GM19238 (cell line): ENCODE measurements around the gene ITGB7.
A peak's percentile ranks its signal among the peaks of the same experiment; 100 is the strongest.

ENCODE experiments used
- DNase-seq: peaks from one replicate; pipeline ENCODE4 v3.0.0; 2011; ENCODE audit warnings: low spot score; ENCODE audit not compliant: insufficient read length

Gene ITGB7

DNA sequence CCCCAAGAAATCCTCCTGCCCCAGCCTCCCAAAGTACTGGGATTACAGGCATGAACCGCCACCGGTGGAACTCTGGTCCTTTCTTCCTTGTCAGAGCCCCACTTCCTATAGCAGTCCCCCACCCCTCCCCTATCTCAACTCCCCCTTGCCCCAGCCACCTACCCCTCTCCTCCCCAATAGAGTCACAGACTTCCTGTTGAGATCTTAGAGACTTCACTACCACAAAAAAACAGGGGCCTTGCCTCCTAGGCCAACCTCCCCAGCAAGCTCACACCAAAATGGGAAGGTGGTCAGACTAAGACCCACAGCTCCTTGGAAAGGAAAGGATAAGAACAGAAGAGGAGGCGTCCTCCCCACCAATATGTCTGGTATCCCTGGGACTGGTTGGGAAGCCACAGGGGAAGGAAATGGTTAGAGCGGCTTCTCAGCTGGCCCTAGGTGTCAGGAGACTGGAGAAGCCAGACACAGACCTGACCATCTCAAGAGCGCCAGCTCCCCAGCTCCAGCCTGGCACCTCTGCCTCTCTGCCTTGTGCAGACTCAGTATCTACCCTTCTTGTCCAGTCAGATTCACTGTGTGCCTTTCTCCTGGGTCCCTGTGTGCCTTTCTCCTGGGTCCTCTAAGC lies 8.5 kb downstream of the ITGB7 start:
- DNase-seq, result no peak

DNA sequence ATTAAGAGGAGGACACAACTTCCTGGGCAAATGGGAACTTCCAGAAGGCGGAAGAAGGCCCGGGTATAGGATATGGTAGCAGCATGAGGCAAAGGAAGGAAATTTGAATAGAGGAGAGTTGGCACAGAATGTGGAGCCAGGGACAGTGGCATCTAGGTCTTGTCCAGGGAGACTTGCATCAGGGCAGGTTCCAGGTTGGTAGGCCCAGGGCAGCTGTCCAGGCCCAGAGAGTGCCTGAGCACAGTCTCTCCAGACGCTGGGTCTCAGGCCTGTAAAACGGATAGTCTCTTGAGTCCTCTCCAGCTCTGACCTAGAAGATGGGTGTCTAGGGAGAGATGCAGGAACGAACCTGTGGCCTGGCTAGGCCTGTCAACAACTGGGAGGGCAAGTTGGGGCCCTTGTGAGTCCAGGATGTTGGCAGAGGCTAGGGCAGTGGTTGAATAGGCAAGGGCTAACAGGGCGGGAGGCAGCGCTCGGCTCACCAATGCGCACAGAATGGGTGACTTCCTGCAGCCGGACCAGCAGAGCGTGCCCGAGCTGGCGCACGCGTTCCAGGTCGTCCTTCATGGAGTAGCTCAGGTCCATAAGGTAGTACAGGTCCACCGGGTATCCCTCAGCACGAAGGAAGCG lies 9.9 kb downstream of the ITGB7 start:
- no peak for DNase-seq

DNA sequence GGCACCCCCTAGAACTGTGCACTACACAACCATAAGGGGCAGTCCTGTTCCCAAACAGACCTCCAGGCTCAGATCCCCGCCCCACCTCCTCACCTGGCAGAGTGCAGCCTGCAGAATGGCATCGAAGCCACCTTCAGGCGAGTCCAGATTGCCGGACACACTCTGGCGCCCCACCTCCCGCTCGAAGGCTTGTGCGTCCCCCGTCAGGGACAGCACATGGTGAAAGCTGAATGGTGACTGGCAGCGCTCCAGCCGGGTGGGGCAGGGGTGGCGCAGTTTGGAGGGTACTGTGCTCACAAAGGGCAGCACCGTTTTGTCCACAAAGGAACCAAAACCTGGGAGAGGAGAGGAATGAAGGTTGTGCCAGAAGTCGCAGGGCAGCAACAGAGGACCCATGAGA lies 10.6 kb downstream of the ITGB7 start:
- DNase-seq, result no peak

DNA sequence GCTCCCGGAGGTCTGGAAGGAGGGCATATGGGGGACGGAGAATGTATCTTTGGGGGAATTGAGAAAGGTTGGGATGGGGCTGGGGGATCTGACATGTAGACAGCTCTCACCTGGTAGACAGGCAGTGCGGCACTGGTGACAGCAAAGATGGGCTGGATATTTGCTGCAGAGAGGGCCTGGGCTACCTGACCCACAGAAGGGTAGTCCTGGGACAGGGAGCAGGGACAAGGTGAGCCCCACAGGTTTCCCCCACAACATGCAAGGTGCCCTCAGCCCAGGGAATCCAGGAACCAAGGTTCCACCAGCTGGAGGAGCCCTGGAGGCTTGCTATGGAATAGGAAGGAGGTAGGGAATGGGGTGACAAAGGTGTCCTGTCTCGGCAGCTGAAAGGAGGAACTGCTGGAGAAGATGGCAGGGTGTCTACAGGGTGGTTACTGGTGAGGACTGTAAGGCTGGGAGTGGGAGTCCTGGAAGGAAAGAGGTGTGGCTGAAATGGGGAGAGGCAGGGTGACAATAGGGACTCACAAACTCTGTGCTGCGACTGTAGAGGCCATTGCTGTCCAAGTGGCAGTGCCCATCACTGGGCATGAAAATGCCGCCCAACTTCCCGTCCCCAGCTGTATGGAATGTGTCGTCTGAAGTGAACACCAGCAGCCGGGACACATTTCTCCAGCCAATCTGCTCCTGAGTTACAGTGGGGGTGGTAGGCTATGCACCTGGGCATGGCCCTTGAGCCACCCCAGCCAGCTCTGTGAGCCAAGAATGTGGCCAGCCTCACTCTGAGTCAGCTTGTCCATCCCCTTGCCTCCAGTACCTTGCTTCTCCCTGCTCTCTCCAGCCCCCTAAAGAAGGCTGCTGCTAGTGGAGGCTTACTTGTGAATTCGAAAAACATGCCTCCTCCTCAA lies 11.3 kb downstream of the ITGB7 start:
- no peak for DNase-seq

DNA sequence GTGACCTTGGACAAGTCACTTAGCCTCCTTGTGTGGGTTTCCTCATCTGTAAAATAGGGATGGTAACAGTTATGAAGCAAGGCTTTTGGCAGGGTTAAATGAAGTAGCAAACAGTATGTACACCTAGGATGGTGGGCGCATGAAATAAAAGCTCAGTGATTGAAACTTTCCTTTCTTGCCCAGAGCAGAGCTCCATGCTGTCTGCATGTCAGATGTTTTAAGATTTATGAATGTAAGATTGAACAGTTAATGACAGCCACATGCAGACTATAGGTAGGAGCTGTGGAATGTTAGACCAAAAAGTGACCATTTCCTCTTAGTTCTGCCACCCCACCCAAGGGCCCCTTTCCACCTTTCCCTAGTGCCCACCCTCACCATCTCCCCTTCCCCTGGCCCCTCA lies 12.1 kb downstream of the ITGB7 start:
- no peak for DNase-seq

DNA sequence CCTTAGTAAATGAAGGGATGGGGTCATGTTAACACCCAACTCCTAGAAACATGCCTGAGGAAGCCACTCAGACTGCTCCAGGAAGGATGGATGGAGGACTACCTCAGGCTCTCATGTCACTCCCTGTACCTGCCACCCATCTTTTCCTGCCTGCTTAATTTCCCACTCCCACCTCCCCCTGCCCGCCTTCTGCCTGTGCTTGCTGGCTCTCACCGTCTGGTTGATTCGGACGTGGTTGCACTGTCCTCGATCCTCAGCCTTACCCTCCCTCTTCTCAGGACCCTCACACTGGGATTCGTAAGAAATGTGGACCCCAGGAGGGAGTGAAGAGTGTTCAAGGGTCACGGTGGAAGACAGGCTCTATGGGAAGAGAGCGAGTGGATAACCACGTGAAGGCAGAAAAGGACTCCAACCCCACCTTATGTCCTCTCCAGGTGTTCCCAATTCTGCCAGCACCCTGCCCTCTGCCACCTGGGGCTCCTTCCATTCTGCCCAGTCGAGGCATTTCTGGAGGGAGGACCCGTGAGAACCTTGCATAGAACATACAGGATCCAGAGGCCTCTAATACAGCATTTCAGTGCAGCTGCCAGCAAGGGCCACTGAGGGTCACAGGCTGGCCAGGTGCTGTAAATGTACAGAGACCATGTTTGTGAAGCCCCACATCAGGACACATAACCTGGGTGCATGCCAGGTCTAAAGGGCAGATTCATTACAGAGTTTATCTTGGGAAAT lies 12.9 kb downstream of the ITGB7 start:
- no peak for DNase-seq

DNA sequence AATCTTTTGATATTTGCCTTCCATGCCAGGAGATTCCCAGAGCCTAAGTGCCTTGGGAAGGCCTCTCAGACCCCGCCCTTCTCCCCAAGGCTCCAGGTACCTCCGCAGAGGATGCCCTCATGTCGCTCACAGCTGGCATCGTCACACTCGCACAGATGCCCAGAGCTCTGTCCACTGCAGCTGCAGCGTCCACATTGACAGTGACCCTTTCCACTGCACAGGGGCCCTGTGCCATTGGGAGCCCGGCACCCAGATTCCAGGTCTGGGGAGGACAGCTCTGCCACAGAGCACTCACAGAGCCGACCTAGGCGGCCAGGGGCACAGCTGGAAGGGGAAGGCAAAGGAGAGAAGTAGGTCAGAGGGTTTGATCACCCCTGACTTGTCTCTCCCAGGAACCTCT lies 14.0 kb downstream of the ITGB7 start:
- DNase-seq, result no peak

DNA sequence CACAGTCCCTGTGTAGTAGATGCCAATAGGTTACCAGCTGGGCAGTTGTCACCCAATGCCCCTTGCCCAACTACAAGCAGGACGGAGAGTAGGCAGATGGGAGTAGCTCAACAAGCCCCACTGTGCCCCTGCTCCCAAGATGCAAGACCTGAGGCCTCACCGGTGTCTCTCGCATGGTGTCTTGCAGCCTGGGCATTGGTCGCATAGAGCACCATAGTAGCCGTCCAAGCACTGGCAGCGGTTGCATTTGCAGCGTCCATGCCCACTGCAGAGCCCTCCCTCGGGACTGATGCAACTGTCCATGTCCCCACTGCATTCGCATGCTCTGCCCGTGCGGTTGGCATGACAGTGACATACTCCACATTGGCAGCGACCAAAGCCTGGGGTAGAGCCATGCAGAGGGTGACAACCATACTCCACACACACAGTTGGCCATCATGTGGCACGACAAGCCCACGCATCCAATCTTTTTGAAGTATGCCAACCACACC lies 14.5 kb downstream of the ITGB7 start:
- DNase-seq, result no peak

DNA sequence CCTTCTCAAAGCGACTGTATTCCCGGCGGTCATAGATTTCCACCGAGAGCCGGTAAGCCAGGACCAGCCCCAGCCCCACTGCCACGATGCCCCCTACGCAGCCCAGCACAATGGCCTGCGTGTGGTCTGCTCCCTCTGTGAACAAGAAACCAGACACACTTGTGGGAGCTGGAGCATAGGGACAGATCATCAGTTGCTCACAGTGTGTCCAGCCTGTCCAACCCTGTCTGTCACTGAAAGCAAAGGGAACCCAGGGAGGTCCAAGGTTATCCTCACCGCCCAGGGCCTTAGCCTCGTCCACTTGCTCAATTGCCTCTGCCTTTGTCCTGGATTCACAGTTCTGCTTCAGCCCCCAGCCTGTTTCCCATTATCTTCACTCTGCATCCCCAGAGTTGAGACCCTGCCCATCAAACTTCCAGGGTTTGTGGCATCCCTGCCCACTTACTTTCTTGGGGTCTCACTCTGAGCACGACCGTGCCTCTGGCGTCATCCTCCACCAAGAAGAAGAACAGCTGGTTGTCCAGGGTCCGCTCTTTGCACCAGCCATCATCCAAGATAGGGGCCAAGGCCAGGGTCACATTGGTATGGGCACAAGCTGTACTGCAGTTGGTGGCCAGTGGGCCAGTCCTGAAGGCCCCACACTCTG lies 15.0 kb downstream of the ITGB7 start:
- DNase-seq, result no peak

DNA sequence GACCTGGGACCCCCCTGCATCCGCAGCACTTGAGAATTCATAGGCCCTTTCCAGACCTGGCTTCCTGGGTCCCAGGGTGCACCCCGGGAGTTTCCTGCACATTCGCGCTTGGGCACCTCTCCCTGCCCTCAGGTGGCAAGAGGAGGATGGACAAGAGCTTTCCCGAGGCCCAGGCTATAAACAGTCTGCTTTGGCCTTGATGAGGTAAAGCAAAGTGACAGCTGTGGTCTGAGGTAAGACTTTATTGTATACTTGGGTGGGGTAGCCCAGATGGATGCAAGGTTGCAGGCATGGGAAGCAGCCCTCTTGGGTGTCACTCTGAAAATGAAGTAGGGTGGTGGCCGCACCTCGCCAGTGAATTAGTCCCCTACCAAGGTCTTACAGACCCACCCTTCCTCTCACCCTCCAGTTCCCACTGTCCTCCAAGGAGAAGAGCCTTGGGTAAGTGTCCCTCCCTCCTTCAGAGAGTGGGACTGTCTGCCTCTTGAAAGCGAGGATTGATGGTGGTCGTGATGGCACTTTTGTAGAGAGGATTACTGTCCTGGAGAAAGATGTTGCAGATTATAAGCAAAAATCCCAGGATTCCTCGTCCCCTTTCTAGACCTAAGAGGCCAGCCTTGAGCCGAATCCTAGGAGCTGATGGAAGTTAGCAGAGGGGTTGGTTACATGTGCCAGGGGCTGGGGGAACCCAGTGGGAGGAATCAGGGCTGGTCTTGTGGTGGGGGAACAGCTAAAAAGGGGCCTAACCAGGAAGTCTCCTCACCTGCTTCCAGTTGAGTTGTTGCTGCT lies 15.8 kb downstream of the ITGB7 start:
- no peak for DNase-seq

DNA sequence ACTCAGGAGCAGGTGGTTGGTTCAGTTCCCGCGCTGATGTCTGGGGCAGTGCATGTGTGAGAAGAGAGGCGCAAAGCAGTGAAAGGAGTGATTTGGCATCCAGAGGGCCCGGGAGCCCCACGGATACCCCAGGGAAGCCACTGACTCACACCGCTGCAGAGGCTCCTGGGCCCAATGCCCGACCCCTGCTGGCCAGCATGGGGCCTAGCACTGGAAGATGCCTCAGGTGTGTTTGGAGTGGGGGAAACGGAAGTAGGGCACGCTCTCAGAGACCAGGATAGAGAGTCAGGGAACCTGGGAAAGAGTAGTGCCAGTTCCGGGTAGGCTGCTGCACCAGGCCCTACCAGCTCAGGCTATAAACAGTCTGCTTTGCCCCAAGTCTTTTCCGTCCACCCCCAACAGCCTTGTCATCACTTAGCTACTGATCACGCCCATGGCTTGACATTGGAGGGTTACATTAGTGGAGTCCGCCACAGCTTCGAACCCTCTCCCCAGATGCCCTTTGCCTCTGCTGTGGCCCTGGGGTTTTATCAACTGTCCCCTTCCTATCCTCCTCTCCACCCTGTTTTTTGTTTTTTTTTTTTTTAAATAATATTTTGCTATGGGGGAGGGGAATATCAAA lies 16.8 kb downstream of the ITGB7 start:
- peak; percentile 64 for DNase-seq

DNA sequence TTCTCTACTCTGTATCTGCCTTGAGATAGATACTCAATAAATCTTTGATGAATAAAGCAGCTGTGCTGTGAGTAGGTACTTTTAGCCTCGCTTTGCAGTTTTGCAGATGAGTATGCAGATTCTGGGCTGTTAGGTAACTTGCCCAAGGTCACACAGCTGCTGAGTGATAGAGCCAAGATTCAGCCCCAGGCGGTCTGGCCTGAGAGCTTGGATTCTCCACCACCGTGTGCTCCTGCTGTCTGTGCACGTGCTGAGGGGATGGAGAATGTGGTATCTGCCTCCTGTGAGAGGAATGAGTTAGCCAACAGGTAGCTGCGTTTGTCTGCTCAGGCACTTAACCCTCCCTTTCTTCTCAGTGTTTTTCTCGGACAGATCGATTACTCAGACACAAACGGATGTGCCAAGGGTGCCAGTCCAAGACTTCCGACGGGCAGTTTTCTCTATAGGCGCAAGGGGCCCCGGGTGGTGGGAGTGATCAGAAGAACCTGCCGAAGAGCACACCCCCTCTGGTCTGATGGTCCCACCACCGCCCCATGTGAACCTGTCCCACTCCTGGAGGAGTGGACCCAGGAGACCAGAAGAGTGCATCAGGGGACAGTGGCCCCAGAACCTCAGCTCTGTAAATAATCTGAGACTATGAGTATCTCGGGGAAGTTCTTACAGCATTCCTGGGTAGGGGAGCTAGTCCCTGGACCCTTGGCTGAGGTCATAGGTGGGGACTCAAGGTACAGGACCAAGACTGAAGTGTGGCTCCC lies 19.7 kb downstream of the ITGB7 start:
- no peak for DNase-seq

DNA sequence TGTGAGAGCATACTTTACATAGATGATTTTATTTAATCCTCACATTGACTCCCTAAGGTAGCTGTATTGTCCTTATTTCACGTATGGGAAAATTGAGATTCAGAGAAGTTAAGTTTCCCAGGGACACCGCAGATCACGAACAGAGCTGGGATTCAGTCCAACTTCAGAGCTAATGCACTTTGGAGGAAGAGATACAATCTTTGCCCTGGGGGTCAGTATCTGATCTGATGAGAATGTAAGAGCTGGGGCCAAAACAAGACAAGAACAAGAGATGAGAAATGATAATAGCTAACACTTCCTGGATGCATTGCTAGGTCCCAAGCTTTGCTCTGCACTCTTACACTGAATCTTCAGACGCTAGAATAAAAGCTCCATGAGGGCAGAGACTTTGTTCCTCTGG lies 20.3 kb downstream of the ITGB7 start:
- no peak for DNase-seq

DNA sequence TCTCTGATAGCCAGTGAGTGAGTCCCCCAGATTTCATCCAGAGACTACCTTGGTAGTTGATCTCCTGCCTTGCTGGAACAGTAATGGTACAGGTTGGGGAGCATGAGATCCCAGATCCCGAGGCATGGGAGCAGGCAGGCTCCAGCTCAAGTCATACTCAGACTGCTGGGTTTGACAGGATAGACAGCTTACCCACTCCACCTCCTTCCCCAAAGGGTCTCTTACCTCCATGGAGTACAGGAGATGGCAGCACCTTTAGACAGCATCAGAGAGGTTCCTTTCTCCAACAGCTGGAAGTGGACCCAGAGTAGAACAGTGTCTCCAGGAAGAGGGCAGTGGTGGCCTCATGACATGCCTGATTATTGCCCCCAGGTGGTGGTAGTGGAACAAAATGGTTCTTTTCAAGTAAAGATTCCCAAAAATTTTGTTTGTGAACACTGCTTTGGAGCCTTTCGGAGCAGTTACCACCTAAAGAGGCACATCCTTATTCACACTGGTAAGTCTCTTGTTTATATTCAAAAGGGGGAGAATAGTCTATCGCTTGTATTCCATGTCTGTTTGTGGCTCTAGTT lies 21.4 kb downstream of the ITGB7 start:
- no peak for DNase-seq

DNA sequence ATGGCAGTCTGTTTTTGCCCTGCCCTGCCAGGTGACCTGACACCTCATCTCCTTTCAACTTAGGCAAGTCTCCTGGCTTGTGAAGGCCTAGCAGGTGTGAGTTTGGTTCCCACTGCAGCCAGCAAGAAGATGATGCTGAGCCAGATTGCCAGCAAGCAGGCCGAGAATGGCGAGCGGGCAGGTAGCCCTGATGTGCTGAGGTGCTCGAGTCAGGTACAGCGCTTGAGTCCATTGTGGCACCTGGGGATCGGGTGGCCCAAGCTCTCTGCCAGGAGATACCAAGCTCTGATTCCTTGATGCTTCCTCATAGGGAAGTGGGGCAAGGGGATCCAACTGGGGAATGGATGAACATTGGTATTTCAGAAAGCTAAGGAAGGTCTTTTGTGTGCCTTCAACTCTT lies 22.2 kb downstream of the ITGB7 start:
- no peak for DNase-seq

DNA sequence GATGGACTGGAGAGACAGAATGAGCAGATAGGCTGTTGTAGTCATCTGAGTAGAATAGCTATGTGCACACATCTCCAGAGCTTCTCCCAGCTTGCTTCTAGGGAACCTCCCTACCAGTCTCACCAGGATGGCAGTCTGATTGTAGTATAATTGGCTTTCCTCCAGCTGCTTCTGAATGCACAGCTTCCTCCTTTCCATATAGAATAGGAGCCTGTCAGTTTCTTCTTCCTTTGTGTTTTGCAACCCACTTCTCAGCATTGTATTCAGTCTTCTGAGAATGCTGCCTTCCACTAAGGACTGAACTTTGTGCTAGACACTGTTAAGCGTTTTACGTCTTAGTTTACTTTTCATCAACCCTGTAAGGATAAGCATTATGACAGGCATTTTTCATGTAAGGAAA lies 24.1 kb downstream of the ITGB7 start:
- DNase-seq, result no peak

DNA sequence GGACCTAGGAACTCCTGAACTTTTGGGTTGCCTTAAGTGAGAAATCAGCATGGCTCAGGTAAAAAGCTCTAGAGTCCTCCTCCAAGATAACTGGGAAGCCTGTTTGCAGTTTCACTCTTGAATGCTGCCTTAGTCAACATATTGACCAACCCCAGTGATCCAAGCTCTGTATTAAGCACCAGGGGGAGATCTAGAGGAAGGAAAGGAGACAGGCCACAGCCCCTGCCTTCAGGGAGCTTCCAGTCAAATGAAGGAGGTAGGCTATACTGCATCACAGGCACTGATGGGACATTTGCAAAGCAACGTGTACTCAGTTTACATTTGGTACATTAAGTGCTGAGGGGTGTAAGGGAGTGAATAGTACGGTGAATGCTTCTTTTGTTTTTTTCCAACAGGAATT lies 25.1 kb downstream of the ITGB7 start:
- DNase-seq, result no peak

DNA sequence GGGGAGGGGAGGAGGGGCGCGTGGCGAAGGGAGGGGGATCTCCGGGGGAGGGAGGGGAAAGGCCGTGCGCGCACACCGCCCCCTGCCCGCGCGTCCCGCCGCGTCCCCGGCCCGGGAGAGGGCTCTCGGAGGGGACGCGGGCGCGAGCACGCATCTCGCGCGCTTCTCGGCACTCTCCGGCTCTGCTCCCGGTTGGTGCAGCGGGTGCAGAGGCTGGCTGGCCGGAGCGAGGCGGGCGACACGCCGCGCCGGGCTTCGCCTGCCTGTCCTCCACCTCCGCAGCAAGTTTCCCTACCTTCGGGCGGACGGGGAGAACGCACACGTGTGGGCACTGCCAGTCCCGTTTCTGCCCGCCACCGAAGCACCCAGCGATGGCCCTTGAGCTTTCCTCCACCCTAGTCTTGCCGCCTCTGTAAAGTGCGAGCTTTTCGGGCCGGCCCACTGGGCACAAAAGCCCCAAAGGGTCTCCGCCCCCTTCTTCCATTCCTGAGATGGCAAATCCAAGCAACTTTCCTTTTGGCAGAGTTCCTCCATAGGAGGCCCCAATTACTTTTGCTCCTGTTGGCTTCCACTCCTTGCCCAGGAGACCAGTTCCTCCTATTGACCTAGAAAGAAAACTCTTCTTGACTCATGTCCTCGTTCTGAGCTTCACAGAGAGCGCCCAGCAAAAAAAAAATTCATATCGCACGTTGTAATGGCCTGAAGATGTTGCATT lies 26.0 kb downstream of the ITGB7 start:
- peak; percentile 88 for DNase-seq
